IPS-18a (cell line): ENCODE measurements around the gene GJC3.
"Not testable (repeated sequence)": the region's sequence is repeated elsewhere in the genome, so short reads cannot be mapped to it uniquely, and the experiment has no call there.

Experiments
- H3K27ac ChIP-seq: one replicate; pipeline ENCODE4 v1.5.1; 2013; ENCODE audit warnings: low read length
- H3K27me3 ChIP-seq: one replicate; pipeline ENCODE4 v1.6.1; 2013; ENCODE audit warnings: mild to moderate bottlenecking, low read length; ENCODE audit not compliant: control insufficient read depth, insufficient read depth
- H3K36me3 ChIP-seq: one replicate; pipeline ENCODE4 v1.6.1; 2013; ENCODE audit warnings: low read depth, low read length; ENCODE audit not compliant: control insufficient read depth
- H3K4me1 ChIP-seq: one replicate; pipeline ENCODE4 v1.6.1; 2013; ENCODE audit warnings: low read depth, low read length; ENCODE audit not compliant: control insufficient read depth
- H3K4me3 ChIP-seq: one replicate; pipeline ENCODE4 v1.5.1; 2013; ENCODE audit warnings: low read length
- H3K9ac ChIP-seq: one replicate; pipeline ENCODE4 v1.6.1; 2013; ENCODE audit warnings: mild to moderate bottlenecking, low read length, moderate library complexity
- H3K9me3 ChIP-seq: one replicate; pipeline ENCODE4 v1.6.1; 2013; ENCODE audit warnings: low read depth, low read length; ENCODE audit not compliant: control insufficient read depth

The GJC3 gene

DNA sequence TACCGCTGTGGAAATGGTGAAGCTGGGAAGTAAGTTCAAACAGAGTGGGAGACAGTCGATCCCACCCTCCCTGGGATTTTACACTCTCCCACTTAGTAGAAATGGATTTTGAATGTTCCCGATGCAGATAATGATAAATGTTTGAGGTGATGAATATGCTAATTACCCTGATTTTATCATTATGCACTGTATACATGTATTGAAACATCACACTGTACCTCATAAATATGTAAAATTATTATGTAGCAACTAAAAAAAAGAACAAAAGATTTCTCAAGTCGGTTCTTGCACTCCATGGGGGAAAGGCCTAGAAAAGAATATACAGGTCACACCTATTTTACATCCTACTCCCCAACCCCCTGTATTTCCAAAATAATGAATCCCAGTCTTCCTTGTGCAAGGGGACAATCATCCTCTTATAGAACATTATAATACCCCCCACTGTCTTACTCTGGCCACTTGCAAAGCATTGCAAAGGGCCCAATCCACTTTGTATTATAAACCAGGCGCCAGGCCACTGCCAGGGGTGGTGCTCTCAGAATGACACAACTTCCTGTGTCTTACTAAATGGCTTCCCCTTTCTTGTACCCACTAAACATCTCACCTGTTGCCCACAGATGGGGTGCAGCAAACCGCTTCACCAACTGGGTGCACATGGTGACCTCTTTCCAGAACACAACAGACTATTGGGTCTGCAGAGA, 31.9 kb downstream of the GJC3 start:
- H3K27ac ChIP-seq = no peak overlapping the region
- H3K36me3 ChIP-seq = peaks cover 32% of the 10 kb centered on the region
- no peaks in the 10 kb centered on the region for H3K4me1 ChIP-seq
- no peaks in the 10 kb centered on the region for H3K9me3 ChIP-seq
- no peaks in the 10 kb centered on the region for H3K27me3 ChIP-seq
- no peak overlapping the region for H3K9ac ChIP-seq
- no peak overlapping the region for H3K4me3 ChIP-seq

- Histone ChIP-seq H3K9ac (no peak overlapping the region), H3K9me3 (no peaks in the 10 kb centered on the region), H3K4me3 (no peak overlapping the region), H3K27me3 (no peaks in the 10 kb centered on the region), H3K27ac (no peak overlapping the region), H3K36me3 (peaks cover 9% of the 10 kb centered on the region), H3K4me1 (no peaks in the 10 kb centered on the region)
Measured at GRCh38 chr7:99894738-99895137, 34.7 kb downstream of the GJC3 start.

- H3K27ac ChIP-seq = no peak overlapping the region
- peaks cover 5% of the 10 kb centered on the region for H3K36me3 ChIP-seq
- H3K4me3 ChIP-seq = no peak overlapping the region
- H3K4me1 ChIP-seq = no peaks in the 10 kb centered on the region
- no peaks in the 10 kb centered on the region for H3K9me3 ChIP-seq
- no peaks in the 10 kb centered on the region for H3K27me3 ChIP-seq
- H3K9ac ChIP-seq = no peak overlapping the region
Measured at GRCh38 chr7:99893280-99893679, 36.1 kb downstream of the GJC3 start.

DNA sequence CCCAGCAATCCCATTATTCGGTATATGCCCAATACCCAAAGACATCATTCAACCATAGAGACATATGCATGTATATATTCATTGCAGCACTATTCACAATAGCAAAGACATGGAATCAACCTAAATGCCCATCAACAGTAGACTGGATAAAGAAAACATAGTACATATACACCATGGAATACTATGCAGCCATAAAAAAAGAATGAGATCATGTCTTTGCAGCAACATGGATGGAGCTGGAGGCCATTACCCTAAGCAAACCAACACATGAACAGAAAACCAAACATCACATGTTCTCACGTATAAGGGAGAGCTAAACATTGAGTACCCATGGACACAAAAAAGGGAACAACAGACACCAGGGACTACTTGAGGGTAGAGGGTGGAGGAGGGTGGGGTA, 39.1 kb downstream of the GJC3 start:
- H3K4me1 ChIP-seq, H3K9ac ChIP-seq, H3K9me3 ChIP-seq, H3K4me3 ChIP-seq, H3K27ac ChIP-seq, H3K27me3 ChIP-seq, H3K36me3 ChIP-seq: not testable (repeated sequence)

- not testable (repeated sequence) for H3K27ac ChIP-seq, H3K27me3 ChIP-seq
Measured at GRCh38 chr7:99888366-99888765, 41.1 kb downstream of the GJC3 start.

DNA sequence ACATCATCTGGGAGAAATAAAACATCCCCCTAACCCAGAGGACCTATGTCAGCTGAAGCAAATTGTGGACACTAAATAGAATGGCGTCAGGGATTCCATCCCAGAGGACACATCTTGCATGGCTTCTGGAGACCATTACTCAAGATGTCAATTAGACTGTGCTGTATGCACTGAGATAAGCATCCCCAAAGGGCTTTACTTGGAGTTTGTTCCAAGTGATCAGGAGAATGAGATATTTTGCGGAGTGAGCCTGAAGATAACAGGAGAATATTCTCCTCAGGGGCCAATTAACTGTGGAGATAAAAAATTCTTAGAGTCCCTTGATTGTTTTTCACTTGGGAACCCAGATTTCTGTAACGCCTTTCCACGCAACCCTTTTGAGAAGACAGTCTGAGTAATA, 48.0 kb downstream of the GJC3 start:
- no peaks in the 10 kb centered on the region for H3K36me3 ChIP-seq
- H3K4me3 ChIP-seq = no peak overlapping the region
- no peak overlapping the region for H3K9ac ChIP-seq
- no peaks in the 10 kb centered on the region for H3K27me3 ChIP-seq
- no peaks in the 10 kb centered on the region for H3K4me1 ChIP-seq
- H3K9me3 ChIP-seq = no peaks in the 10 kb centered on the region
- H3K27ac ChIP-seq = no peak overlapping the region

More at GRCh38 chr7:99888366-99888765, 41.1 kb downstream of the GJC3 start:
- not testable (repeated sequence) for H3K4me1 ChIP-seq, H3K9ac ChIP-seq, H3K36me3 ChIP-seq, H3K4me3 ChIP-seq, H3K9me3 ChIP-seq

DNA sequence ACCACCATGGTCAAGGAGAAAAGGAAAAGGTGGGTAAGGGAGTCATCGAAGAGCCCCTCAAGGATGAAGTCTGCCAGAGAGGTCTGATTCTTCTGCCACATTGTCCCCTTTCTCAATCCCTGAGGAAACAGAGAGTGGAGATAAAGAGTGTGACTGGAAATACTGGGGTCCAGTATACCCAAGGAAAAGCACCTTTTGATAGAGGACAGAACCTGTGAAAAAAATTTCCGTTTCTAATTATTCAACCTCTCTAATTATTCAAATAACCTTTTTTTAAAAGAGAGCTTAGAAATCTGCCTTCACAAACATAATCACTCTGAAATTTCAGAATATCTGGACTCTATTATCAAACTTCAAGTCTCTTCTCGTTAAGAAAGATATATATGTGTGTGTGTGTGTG, 52.5 kb downstream of the GJC3 start, which contains the start of gene OR2AE1:
Gene OR2AE1, minus strand, starts transcription at position 101 of the 400 bp plus-strand sequence. Its CDS starts 0 bp downstream, at position 101.
- no peaks in the 10 kb centered on the region for H3K36me3 ChIP-seq
- no peaks in the 10 kb centered on the region for H3K27me3 ChIP-seq
- no peak within 1 kb of the TSS for H3K4me3 ChIP-seq
- H3K9ac ChIP-seq = no peak within 1 kb of the TSS
- no peaks in the 10 kb centered on the region for H3K4me1 ChIP-seq
- H3K9me3 ChIP-seq = no peaks in the 10 kb centered on the region
- H3K27ac ChIP-seq = no peak within 1 kb of the TSS

GRCh38 chr7:99876491-99876890, 52.9 kb downstream of the GJC3 start:
- no peaks in the 10 kb centered on the region for H3K4me1 ChIP-seq
- no peak overlapping the region for H3K4me3 ChIP-seq
- H3K36me3 ChIP-seq = no peaks in the 10 kb centered on the region
- H3K27me3 ChIP-seq = no peaks in the 10 kb centered on the region
- no peaks in the 10 kb centered on the region for H3K9me3 ChIP-seq
- no peak overlapping the region for H3K27ac ChIP-seq
- H3K9ac ChIP-seq = no peak overlapping the region
